Measurements from ENCODE around the gene ADIG.

DNA sequence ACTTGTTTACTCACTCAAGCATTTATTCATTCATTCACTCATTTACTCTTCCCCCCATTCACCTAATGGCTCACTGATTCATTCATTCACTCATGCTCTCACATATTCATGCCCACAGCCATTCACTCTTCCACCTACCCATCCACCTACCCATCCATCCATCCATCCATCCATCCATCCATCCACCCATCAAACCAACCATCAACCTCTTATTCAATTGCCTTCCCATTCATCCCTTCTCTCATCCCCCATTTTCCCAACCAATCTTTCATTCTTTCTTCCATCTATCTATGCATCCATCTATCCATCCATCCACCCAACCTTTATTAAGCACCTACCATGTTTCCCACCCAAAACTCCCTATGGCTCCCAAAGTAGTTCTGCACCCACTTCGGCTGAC lies 19.1 kb downstream of the ADIG start:
- no peak for TF ChIP-seq EZH2 (IDR thresholded peaks at IDR 0.05; ENCODE audit: insufficient read depth, poor library complexity, severe bottlenecking)
- no peak for TF ChIP-seq EZH2phosphoT487 (IDR thresholded peaks at IDR 0.05; ENCODE audit: insufficient read depth, low read depth)
